ENCODE results near the gene ZFAND2A.
"Not testable (repeated sequence)": the region's sequence is repeated elsewhere in the genome, so short reads cannot be mapped to it uniquely, and the experiment has no call there.

ZFAND2A gene

GRCh38 chr7:1159891-1160669 lies at the start of gene ZFAND2A:
TSS of gene ZFAND2A (minus strand) at chr7:1160196. CDS start at chr7:1158212, 1,984 bp downstream.
- DNase-seq (ENCODE audit: low read depth in 2 of 2): peak; percentile 97 to 99

GRCh38 chr7:1209097-1209496 lies 49.1 kb upstream of the ZFAND2A start:
- DNase-seq (ENCODE audit: low read depth in 2 of 2): no peak

DNA sequence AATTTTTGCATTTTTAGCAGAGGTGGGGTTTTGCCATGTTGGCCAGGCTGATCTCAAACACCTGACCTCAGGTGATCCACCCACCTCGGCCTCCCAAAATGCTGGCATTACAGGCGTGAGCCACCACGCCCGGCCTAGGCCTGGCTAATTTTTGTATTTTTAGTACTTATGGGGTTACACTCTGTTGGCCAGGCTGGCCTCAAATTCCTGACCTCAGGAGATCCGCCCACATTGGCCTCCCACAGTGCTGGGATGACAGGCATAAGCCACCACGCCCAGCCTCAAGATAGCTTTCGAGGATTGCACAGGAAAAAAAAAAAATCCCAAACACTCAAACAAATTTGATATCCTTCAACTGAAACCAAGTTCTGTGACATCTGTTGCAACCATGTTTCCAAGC lies 45.7 kb upstream of the ZFAND2A start:
- DNase-seq (ENCODE audit: low read depth in 2 of 2): not testable (repeated sequence)

DNA sequence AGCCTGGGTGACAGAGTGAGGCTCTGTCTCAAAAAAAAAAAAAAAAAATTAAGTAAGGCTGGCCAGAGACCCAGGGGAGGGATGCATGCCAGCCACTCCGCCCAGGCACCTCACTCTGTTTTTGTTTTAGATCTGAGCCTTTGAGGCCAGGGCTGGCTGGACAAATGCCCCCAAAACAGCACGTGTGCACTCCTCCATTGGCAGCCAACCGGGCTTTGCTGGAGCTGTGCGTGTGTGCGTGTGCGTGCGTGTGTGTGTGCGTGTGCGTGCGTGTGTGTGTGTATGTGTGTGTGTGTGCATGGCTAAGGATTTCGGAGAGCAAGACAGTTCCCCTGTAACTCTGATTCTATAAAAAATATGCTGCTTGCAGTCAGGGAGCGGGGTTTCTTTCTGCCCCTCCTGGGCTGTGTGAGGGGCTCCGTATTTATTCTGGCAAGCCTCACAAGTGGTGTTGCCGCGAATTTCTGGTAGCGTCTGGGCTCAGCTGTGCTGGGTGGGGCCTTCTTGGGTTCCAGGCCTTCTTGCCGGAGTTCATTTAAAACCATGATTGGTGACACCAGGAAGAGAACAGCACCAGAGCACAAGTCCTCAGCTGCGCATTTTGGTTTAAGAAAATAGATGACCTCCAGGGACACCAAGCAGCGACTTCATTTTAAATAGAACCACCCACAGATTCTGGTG lies 44.6 kb upstream of the ZFAND2A start:
- DNase-seq (ENCODE audit: low read depth in 2 of 2): no peak

- not testable (repeated sequence) for DNase-seq (ENCODE audit: low read depth in 2 of 2)
Observed at GRCh38 chr7:1202914-1203313, 42.9 kb upstream of the ZFAND2A start.

DNA sequence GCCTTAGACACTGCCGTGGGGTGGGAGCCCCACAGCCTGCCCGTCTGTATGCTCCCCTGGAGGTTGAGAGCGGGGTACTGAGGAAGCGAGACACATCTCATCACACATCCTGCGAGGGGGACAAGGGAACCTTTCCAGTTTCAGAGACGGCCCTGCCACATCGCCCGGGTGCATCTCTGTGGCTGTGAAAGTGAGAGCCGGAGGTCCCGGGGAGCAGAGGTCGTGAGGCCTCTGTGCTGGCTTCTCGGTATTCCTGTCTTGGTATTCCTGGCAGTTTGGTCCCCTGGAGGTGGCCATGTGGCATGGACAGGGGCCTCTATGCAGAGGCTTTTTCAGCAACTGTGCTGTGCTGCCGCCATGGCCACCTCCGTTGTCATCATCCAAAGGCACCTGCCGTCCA lies 41.9 kb upstream of the ZFAND2A start:
- DNase-seq (ENCODE audit: low read depth in 2 of 2): no peak

GRCh38 chr7:1200045-1200444 lies 40.0 kb upstream of the ZFAND2A start:
- no peak for DNase-seq (ENCODE audit: low read depth in 2 of 2)

DNA sequence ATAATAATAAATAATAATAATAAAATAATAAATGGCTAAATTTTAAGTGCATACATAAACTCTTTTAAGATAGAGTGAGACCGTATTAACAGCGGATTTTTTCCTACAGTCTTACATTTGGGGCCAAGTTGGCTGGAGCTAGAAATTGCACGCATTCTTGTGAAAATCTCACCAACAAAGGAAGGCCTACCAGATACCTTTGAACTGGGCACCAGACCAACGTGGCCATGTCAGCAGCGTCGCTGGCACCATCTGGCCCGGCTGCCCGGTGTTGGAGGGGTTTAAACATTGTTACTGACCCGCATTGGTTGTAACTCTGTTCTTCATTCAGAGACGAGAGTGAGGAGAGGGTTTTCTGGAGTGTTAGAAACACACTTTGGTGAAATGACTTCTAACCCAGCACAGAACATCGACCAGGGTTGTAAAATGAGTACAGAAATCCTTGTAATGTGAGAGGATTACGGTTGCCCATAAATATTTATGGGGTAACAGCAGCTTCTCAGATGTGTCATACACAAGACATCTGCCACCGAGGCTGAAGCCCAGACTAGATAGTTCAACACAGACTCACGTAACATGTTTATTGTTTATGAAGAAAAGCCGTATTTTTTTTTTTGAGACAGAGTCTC lies 38.1 kb upstream of the ZFAND2A start:
- no peak for DNase-seq (ENCODE audit: low read depth in 2 of 2)

GRCh38 chr7:1196950-1197349 lies 37.0 kb upstream of the ZFAND2A start:
- DNase-seq (ENCODE audit: low read depth in 2 of 2): no peak

GRCh38 chr7:1196441-1196840 lies 36.4 kb upstream of the ZFAND2A start:
- not testable (repeated sequence) for DNase-seq (ENCODE audit: low read depth in 2 of 2)

DNA sequence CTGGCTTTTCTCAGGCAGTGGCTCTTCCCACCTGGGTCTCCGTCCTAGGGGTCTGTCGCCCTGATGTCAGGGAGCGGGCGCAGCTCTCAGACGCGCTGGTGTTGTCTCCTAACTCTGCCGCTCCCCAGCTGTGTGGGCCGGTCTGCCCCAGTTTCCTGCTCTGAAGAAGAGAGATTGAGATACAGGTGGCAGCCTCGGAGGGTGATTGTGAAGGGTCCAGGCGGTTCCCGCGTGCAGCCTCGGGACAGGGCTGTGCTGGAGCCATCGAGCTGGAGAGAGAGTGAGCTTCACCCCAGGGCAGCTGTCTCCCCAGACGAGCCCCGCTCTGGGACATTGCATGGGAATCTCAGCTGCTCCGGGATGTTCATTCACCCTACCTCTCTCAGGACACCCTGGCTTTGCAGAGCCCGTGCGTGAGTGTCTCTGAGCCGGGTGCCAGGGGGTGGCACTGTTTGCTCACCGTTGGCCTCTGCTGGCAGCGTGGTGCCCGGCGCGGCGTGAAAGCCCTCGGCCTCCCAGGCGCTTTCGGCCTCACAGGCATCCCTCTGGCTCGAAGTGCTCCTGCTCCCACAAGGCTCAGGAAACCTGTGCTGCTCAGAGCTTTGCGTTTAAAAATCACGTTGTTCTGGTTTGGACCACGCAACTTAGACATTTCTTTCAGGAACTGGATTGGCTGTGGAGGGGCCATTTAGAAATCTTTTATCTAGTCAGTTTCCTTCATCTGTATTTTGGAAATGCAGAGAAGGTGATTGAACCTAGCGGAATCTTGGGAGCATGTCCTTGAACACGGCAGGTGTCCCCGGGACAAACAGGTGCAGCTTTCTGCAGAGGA lies 33.8 kb upstream of the ZFAND2A start:
- no peak for DNase-seq (ENCODE audit: low read depth in 2 of 2)

DNA sequence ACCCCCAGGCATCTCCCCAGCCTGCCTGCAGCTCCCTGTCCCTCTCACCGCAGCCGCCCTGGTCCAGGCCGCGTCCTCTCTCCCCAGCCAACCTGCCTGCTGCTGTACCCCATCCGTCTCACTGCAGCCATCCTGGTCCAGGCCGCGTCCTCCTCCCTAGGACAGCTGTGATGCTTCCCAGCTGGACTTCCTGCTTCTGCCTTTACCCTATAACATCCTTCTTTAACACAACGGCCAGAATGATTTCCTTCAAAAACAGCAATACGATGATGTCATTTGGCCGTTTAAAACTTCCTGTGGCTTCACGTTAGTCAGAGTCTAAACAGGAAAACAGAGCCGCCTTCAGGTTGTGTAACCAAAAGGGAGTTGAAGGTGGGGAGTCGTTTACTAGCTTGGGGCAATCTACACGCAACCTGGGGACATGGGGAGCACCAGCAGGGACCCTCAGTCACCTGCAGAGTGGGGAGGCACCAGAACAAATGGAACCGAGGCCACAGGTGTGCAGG lies 32.2 kb upstream of the ZFAND2A start:
- no peak for DNase-seq (ENCODE audit: low read depth in 2 of 2)

DNA sequence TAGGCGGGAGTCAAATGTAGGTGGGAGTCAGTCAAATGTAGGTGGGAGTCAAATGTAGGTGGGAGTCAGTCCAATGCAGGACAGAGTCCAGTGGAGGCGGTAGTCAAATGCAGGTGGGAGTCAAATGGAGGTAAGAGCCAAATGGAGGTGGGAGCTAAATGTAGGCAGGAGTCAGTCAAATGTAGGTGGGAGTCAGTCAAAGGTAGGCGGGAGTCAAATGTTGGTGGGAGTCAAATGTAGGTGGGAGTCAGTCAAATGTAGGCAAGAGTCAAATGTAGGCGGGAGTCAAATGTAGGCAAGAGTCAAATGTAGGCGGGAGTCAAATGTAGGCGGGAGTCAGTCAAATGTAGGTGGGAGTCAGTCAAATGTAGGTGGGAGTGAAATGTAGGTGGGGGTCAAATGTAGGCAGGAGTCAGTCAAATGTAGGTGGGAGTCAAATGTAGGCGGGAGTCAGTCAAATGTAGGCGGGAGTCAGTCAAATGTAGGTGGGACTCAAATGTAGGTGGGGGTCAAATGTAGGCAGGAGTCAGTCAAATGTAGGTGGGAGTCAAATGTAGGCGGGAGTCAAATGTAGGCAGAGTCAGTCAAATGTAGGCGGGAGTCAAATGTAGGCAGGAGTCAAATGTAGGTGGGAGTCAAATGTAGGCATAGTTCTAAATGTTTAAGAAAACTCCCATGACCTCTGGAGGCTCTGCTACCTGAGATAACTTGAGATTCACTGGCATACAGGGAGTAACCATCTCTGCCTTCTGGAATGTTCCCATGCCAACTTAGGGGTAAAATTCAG lies 30.2 kb upstream of the ZFAND2A start:
- no peak for DNase-seq (ENCODE audit: low read depth in 2 of 2)

DNA sequence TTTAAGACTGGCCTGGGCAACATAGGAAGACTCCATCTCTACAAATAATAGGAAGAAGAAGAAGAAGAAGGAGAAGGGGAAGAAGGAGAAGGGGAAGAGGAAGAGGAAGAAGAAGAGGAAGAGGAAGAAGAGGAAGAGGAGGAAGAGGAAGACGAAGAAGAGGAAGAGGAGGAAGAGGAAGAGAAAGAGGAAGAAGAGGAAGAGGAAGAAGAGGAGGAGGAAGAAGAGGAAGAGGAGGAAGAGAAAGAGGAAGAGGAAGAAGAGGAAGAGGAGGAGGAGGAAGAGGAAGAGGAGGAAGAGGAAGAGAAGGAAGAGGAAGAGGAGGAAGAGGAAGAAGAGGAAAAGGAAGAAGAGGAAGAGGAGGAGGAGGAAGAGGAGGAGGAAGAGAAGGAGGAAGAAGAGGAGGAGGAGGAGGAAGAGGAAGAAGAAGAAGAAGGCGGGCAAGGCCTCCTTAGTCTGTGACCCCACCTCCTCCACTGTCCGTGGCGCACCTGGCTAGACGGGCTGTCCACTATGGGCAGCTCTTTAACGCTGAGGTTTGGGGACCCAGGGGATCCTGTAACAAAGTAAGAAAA lies 28.8 kb upstream of the ZFAND2A start:
- no peak for DNase-seq (ENCODE audit: low read depth in 2 of 2)

GRCh38 chr7:1187127-1187526 lies 27.1 kb upstream of the ZFAND2A start:
- no peak for DNase-seq (ENCODE audit: low read depth in 2 of 2)

DNA sequence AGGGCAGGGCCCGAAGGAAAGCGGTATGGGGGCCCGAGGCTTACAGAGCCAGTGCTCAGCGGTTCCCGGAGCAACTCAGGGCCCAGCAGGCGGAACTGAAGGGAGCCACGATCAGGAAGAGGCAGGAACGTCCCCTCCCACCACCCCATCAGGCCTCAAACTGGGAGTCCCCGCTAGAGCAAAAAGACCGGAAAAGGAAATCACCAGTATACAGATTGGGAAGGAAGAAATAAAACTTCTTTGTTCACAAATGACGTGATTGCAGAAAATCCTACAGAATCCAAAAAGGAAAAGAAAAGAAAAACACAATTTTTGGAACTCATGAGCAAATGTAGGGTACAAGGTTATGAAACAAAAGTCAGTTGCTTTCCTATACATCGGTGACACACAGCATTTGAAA lies 21.6 kb upstream of the ZFAND2A start:
- no peak for DNase-seq (ENCODE audit: low read depth in 2 of 2)

GRCh38 chr7:1181031-1181430 lies 21.0 kb upstream of the ZFAND2A start:
- DNase-seq (ENCODE audit: low read depth in 2 of 2): no peak

DNA sequence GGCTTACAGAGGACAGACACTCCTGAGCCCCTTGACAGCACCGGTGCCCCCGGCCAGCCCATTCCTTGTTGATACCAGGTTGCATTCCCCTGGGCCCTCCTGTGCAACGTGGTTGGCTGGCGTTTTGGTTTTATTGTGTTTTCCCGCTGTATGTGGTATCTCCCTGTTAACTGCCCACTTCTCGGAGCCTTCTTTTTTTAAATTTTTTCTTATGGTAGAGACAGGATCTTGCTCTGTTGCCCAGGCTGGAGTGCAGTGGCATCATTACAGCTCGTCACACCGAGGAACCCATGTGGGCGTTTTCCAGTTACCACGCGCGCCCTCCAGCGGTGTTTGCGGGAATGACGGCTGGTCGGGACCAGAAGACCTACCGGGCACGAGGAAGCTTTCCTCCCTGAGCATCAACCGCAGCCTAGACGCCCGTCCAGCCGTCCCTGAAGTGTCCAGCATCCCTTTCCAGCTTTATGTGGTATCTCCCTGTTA lies 16.9 kb upstream of the ZFAND2A start:
- peak; percentile 44 to 56 for DNase-seq (ENCODE audit: low read depth in 2 of 2)

DNA sequence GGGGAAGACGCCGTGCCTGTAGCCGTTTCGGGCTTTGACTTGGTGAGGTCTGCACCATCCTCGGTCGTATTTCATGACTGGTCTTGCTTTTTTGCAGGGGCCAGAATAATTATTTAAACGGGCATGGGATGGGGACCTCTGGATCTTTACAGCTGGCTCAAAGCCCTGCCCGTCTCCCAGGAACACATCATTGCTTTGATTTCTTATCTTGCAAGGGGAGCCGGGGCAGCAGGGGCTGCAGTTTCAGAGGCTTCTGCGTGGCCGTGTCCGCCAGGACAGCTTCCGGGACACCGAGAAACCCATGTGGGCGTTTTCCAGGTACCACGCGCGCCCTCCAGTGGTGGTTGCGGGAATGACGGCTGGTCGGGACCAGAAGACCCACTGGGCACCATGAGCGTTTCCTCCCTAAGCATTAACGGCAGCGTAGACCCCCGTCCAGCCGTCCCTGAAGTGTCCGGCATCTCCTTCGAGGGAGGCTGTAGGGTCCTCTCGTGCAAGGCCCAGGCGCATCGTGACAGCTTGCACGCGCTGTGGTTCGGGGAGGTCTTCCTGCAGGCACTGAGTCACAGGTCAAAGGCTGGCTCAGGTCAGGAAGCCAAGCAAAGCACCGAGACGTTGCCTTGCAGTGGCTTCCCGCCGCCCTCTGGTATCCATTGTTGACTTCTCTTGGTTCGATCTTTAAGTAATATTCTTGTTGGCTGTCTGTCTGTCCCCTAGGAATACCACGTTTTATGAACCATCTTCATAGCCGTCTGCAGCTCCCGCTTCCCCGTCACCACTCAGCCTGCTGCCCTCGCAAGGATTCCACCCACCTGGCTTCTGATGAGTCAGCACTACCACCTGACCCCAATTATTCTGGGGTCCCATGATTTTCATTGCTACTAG lies 16.2 kb upstream of the ZFAND2A start:
- DNase-seq (ENCODE audit: low read depth in 2 of 2): peak; percentile 54 to 57

Measured in activated CD8-positive, alpha-beta memory T cell treated with anti-CD3 and anti-CD28 coated beads for 4 hours (primary cell).